SK-MEL-5 (cell line): Measurements from ENCODE around the gene KCNJ6. TPM values are rescaled to one million over a fixed set of nuclear protein-coding genes. Genes with fewer than 3 reads are reported as not detected.
"Not testable (repeated sequence)": the region's sequence is repeated elsewhere in the genome, so short reads cannot be mapped to it uniquely, and the experiment has no call there.

ENCODE experiments used
- DNase-seq: peaks from one replicate; pipeline ENCODE4 v3.0.0-alpha.2; 2016; ENCODE audit warnings: low read depth, low spot score
- in situ Hi-C: cut with HindIII; loops from 2 replicates; pipeline ENCODE4 v1.10.0; 2016; ENCODE audit warnings: low sequenced_read_pairs, high pct_unique_total_duplicates, low pct_unique_long_range_greater_than_20kb
- total RNA-seq: library from RNA; depleted of rRNA; stranded (reverse); fragments of >200 nt; shearing (Covaris generic); gene quantifications from 2 replicates; pipeline ENCODE4 v1.2.3, GENCODE V29; 2014

Gene KCNJ6
- total RNA-seq, 1 experiment from 2014 or later, result not detected

GRCh38 chr21:37684547-37684946 is 231.7 kb downstream of the KCNJ6 start:
- DNase-seq, result no peak
- in situ Hi-C loops, result no loop called here

- no peak for DNase-seq
- in situ Hi-C loops, result no loop called here
Observed at GRCh38 chr21:37684115-37684493, 232.2 kb downstream of the KCNJ6 start.

GRCh38 chr21:37683396-37684114 is 232.7 kb downstream of the KCNJ6 start:
- in situ Hi-C loops, result no loop called here
- DNase-seq, result no peak

GRCh38 chr21:37682966-37683365 is 233.3 kb downstream of the KCNJ6 start:
- DNase-seq, result no peak
- in situ Hi-C loops, result no loop called here

- no peak for DNase-seq
- in situ Hi-C loops, result no loop called here
Observed at GRCh38 chr21:37677006-37677405, 239.3 kb downstream of the KCNJ6 start.

- DNase-seq, result peak; percentile 43
- in situ Hi-C loops, result no loop called here
Observed at GRCh38 chr21:37675202-37675801, 241.0 kb downstream of the KCNJ6 start.

GRCh38 chr21:37673801-37674575 is 242.3 kb downstream of the KCNJ6 start:
- in situ Hi-C loops, result no loop called here
- no peak for DNase-seq

GRCh38 chr21:37671381-37671780 is 244.9 kb downstream of the KCNJ6 start:
- in situ Hi-C loops, result no loop called here
- no peak for DNase-seq

GRCh38 chr21:37670883-37671282 is 245.4 kb downstream of the KCNJ6 start:
- no peak for DNase-seq
- in situ Hi-C loops, result no loop called here

- in situ Hi-C loops, result no loop called here
- DNase-seq, result no peak
Observed at GRCh38 chr21:37669249-37669648, 247.0 kb downstream of the KCNJ6 start.

GRCh38 chr21:37668462-37669239 is 247.6 kb downstream of the KCNJ6 start:
- in situ Hi-C loops, result no loop called here

GRCh38 chr21:37667380-37667779 is 248.9 kb downstream of the KCNJ6 start:
- no peak for DNase-seq
- in situ Hi-C loops, result no loop called here

More at GRCh38 chr21:37668462-37669239, 247.6 kb downstream of the KCNJ6 start:
- DNase-seq, result no peak

- no peak for DNase-seq
- in situ Hi-C loops, result no loop called here
Observed at GRCh38 chr21:37665230-37666024, 250.8 kb downstream of the KCNJ6 start.

- in situ Hi-C loops, DNase-seq: not testable (repeated sequence)
Observed at GRCh38 chr21:37662227-37662626, 254.0 kb downstream of the KCNJ6 start.

GRCh38 chr21:37660709-37661108 is 255.5 kb downstream of the KCNJ6 start:
- no peak for DNase-seq
- in situ Hi-C loops, result no loop called here

GRCh38 chr21:37659874-37660273 is 256.4 kb downstream of the KCNJ6 start:
- in situ Hi-C loops, result no loop called here
- DNase-seq, result no peak

- in situ Hi-C loops, result no loop called here
- DNase-seq, result no peak
Observed at GRCh38 chr21:37658817-37659458, 257.3 kb downstream of the KCNJ6 start.
